Neural crest cell (in vitro differentiated cells): ENCODE measurements around the gene PTPRF. TPM values are rescaled to one million over a fixed set of nuclear protein-coding genes. Genes with fewer than 3 reads are reported as not detected.

Experiments
- DNase-seq: peaks from one replicate; pipeline ENCODE4 v3.0.0; 2021; ENCODE audit warnings: low read depth, mixed read lengths, low spot score
- H3K27ac Mint-ChIP-seq: one replicate; pipeline ENCODE4 v1.8.0; 2021; ENCODE audit warnings: mild to moderate bottlenecking, mixed read lengths; ENCODE audit not compliant: unreplicated experiment
- H3K27me3 Mint-ChIP-seq: 2 replicates; pipeline ENCODE4 v1.8.0; 2021; ENCODE audit warnings: low read depth, mild to moderate bottlenecking, mixed read lengths
- H3K36me3 Mint-ChIP-seq: 2 replicates; pipeline ENCODE4 v1.8.0; 2021; ENCODE audit warnings: low read depth, mild to moderate bottlenecking, mixed read lengths
- H3K4me1 Mint-ChIP-seq: 2 replicates; pipeline ENCODE4 v1.8.0; 2021; ENCODE audit warnings: mixed read lengths
- H3K4me3 Mint-ChIP-seq: one replicate; pipeline ENCODE4 v1.8.0; 2021; ENCODE audit warnings: mild to moderate bottlenecking, mixed read lengths
- H3K9me3 Mint-ChIP-seq: 2 replicates; pipeline ENCODE4 v1.8.0; 2021; ENCODE audit warnings: mixed read lengths
- total RNA-seq: library from RNA; stranded (reverse); gene quantifications from 2 replicates; pipeline ENCODE4 v1.2.1, GENCODE V29; 2021
- TF ChIP-seq, protein P1 (sequence below): fragments of 200-600 bp; sonication (generic); conservative IDR thresholded peaks from 2 replicates; pipeline ENCODE4 v1.5.0; 2021; ENCODE audit warnings: antibody characterized with exemption, mild to moderate bottlenecking

Gene PTPRF
- total RNA-seq, 1 donor from 2014 or later = 125 TPM

DNA sequence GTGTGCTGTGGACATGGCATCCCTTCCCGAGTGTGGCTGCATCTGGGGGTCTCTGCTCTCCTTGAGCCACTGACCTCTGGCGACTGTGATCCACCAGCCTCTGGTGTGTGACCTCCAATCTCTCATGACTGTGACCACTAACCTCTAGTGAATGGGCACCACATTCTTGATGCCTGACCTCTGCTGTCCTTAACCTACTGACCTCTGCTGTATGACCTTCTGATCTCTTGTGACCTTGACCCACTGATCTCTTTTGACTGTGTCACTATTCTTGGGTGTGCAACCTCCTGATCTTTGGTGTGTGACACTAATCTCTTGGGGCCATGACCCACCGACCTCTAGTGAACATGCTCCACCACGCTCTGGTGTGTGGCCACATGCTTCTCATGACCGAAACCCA is 73.5 kb downstream of the PTPRF start:
- Mint-ChIP-seq H3K4me1 (peaks cover 4% of the 10 kb centered on the region), H3K4me3 (no peak overlapping the region), H3K36me3 (peaks cover 5% of the 10 kb centered on the region), H3K27ac (no peak overlapping the region), H3K27me3 (no peaks in the 10 kb centered on the region), H3K9me3 (no peaks in the 10 kb centered on the region)
- TF ChIP-seq, protein P1, sequence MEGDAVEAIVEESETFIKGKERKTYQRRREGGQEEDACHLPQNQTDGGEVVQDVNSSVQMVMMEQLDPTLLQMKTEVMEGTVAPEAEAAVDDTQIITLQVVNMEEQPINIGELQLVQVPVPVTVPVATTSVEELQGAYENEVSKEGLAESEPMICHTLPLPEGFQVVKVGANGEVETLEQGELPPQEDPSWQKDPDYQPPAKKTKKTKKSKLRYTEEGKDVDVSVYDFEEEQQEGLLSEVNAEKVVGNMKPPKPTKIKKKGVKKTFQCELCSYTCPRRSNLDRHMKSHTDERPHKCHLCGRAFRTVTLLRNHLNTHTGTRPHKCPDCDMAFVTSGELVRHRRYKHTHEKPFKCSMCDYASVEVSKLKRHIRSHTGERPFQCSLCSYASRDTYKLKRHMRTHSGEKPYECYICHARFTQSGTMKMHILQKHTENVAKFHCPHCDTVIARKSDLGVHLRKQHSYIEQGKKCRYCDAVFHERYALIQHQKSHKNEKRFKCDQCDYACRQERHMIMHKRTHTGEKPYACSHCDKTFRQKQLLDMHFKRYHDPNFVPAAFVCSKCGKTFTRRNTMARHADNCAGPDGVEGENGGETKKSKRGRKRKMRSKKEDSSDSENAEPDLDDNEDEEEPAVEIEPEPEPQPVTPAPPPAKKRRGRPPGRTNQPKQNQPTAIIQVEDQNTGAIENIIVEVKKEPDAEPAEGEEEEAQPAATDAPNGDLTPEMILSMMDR = no peak
- DNase-seq = no peak

DNA sequence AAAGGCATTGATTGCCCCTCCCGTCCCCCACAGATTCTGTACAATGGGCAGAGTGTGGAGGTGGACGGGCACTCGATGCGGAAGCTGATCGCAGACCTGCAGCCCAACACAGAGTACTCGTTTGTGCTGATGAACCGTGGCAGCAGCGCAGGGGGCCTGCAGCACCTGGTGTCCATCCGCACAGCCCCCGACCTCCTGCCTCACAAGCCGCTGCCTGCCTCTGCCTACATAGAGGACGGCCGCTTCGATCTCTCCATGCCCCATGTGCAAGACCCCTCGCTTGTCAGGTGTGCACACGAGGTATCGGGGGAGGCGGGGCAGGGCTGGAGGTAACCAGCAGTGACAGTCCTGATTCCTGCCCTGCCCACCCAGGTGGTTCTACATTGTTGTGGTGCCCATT is 74.5 kb downstream of the PTPRF start:
- TF ChIP-seq, protein P1 = no peak
- Mint-ChIP-seq H3K36me3 (peaks cover 5% of the 10 kb centered on the region), H3K9me3 (no peaks in the 10 kb centered on the region), H3K4me1 (peaks cover 4% of the 10 kb centered on the region), H3K4me3 (no peak overlapping the region), H3K27me3 (no peaks in the 10 kb centered on the region), H3K27ac (no peak overlapping the region)
- no peak for DNase-seq

DNA sequence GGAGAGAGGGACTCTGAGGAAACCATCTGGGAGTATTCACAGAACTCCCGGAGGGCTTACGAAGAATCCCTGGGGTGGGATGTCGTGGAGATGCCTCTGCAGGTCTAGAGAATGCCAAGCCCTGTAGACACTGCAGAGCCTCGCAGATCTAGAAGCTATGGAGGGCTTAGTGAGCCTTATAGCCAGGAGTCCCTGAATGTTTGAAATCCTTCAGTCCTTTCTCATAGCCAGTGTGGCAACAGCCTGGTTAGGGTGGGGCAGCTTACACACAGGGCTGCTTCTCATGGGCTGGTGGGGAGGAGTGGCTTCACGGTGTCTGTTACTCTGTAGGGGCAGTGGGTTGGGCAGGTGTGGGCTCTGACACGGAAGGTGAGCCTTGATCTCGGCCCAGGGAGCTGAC is 75.1 kb downstream of the PTPRF start:
- Mint-ChIP-seq H3K4me1 (peaks cover 4% of the 10 kb centered on the region), H3K4me3 (no peak overlapping the region), H3K27me3 (no peaks in the 10 kb centered on the region), H3K9me3 (no peaks in the 10 kb centered on the region), H3K27ac (no peak overlapping the region), H3K36me3 (peaks cover 5% of the 10 kb centered on the region)
- no peak for DNase-seq
- TF ChIP-seq, protein P1 = no peak

DNA sequence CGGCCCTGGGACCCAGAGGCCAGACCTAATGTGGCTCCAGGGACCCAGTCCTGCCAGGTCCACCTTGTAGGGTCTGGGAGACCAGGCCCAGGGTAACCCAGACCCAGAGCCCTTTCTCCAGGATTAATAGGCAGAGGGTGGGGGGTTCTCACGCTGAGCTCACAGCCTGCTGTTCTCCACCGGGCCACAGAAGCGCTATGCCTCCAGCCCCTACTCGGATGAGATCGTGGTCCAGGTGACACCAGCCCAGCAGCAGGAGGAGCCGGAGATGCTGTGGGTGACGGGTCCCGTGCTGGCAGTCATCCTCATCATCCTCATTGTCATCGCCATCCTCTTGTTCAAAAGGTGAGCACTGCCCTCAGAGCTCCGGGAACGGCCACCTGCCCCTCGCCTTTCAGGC is 75.9 kb downstream of the PTPRF start:
- H3K36me3 Mint-ChIP-seq = peaks cover 5% of the 10 kb centered on the region
- TF ChIP-seq, protein P1 = no peak

DNA sequence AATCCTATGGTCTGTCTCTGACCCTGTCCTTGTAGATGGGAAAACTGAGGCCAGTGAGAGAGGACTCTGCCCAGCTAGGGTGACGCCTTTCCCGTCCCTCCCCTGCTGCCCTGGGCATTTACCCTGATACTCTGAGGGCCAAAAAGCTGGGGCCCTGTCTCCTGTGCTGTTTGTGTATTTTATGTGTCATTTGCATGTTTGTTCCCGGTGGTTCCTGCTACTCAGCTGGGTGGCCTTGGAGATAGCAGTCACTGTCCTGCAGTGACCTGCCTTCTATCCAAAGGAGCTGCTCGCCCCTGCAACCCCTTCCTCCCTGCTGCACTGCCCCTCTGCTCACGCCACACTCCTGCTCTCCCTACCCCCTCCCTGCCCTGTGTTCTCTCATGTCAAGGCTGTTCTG is 78.1 kb downstream of the PTPRF start:
- DNase-seq = no peak
- H3K4me1 Mint-ChIP-seq = peaks cover 4% of the 10 kb centered on the region
- H3K36me3 Mint-ChIP-seq = peaks cover 5% of the 10 kb centered on the region
- TF ChIP-seq, protein P1 = no peak
- no peak overlapping the region for H3K27ac Mint-ChIP-seq
- H3K9me3 Mint-ChIP-seq = no peaks in the 10 kb centered on the region
- H3K27me3 Mint-ChIP-seq = no peaks in the 10 kb centered on the region
- H3K4me3 Mint-ChIP-seq = no peak overlapping the region

More for the DNA sequence above, 75.9 kb downstream of the PTPRF start:
- H3K27ac Mint-ChIP-seq = no peak overlapping the region
- no peak for DNase-seq
- no peak overlapping the region for H3K4me3 Mint-ChIP-seq
- H3K4me1 Mint-ChIP-seq = peaks cover 4% of the 10 kb centered on the region
- no peaks in the 10 kb centered on the region for H3K9me3 Mint-ChIP-seq
- no peaks in the 10 kb centered on the region for H3K27me3 Mint-ChIP-seq

DNA sequence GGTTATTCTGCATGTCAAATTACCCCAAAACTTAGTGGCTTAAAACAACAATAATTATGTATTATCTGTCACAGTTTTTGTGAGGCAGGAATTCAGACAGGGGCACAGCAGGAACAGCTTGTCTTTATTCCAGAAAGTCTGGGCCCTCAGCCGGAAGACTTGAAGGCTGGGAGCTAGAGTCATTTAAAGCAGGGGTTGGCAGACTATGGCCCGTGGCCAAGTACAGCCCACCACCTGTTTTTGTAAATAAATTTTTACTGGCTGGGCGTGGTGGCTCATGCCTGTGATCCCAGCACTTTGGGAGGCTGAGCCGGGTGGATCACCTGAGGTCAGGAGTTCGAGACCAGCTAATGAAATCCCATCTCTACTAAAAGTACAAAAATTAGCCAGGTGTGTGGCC is 79.7 kb downstream of the PTPRF start:
- TF ChIP-seq, protein P1 = no peak
- H3K9me3 Mint-ChIP-seq = no peaks in the 10 kb centered on the region
- H3K4me1 Mint-ChIP-seq = no peaks in the 10 kb centered on the region
- H3K27me3 Mint-ChIP-seq = no peaks in the 10 kb centered on the region
- DNase-seq = no peak
- H3K27ac Mint-ChIP-seq = no peak overlapping the region
- no peaks in the 10 kb centered on the region for H3K36me3 Mint-ChIP-seq
- no peak overlapping the region for H3K4me3 Mint-ChIP-seq
